ENCODE measurements around the gene POLR2A.

The POLR2A gene

DNA sequence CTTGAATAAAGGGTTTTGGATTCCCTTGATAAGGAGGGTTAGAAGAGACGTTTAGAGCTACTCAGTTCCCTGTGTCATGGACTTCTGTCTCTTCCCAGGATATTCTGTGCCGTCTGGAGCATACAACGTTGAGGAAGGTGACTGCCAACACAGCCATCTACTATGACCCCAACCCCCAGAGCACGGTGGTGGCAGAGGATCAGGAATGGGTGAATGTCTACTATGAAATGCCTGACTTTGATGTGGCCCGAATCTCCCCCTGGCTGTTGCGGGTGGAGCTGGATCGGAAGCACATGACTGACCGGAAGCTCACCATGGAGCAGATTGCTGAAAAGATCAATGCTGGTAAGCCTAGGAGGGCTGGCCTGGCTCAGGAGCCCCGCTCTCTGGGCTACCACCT, 24.7 kb downstream of the POLR2A start:
- no peak for DNase-seq

DNA sequence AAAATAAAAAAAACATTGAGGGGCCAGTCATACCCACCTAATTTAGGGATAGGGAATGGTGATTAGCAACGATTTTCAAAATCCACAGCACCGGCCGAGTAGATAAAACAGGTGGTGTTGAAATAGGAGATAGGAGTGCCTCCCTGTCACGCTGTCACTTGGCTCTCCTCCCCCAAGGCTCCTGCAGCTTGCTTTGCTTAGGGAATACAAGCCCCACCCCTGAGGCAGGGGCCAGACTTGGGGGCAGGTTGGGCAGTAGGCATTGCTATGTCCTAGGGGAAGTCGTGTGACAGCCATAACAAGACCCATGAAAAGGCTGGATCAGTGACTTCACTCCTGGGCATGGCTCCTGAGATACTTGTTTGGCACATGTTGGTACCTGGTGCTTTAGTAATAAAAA, 25.8 kb downstream of the POLR2A start:
- DNase-seq = no peak

DNA sequence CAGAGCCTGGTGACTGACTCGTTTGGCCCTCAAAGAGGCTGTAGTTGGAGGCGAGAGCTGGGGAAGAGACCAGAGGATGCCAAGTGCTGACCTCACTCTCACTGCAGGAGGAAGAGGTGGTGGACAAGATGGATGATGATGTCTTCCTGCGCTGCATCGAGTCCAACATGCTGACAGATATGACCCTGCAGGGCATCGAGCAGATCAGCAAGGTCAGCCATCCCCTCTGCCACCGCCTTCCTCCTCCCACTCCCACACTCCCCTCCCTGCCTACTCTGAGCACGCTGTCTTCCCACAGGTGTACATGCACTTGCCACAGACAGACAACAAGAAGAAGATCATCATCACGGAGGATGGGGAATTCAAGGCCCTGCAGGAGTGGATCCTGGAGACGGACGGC, 26.9 kb downstream of the POLR2A start:
- DNase-seq = no peak

DNA sequence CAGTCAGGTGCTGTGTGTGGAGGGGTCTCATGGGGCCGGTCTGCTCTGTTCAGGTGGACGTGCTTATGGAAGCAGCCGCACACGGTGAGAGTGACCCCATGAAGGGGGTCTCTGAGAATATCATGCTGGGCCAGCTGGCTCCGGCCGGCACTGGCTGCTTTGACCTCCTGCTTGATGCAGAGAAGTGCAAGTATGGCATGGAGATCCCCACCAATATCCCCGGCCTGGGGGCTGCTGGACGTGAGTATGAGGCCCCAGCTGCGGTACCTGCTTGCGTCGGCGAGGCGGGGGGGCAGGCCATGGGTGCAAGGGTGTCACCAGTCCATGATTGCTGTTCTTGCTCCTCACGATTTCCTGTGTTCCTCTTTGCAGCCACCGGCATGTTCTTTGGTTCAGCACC, 27.9 kb downstream of the POLR2A start:
- DNase-seq = no peak

DNA sequence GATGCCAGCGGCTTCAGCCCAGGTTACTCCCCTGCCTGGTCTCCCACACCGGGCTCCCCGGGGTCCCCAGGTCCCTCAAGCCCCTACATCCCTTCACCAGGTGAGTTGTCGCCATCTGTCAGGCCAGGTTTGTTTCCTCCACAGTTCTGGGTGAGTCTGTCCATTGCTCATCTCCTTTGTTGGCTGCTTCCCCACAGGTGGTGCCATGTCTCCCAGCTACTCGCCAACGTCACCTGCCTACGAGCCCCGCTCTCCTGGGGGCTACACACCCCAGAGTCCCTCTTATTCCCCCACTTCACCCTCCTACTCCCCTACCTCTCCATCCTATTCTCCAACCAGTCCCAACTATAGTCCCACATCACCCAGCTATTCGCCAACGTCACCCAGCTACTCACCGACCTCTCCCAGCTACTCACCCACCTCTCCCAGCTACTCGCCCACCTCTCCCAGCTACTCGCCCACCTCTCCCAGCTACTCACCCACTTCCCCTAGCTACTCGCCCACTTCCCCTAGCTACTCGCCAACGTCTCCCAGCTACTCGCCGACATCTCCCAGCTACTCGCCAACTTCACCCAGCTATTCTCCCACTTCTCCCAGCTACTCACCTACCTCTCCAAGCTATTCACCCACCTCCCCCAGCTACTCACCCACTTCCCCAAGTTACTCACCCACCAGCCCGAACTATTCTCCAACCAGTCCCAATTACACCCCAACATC, 28.8 kb downstream of the POLR2A start:
- no peak for DNase-seq

DNA sequence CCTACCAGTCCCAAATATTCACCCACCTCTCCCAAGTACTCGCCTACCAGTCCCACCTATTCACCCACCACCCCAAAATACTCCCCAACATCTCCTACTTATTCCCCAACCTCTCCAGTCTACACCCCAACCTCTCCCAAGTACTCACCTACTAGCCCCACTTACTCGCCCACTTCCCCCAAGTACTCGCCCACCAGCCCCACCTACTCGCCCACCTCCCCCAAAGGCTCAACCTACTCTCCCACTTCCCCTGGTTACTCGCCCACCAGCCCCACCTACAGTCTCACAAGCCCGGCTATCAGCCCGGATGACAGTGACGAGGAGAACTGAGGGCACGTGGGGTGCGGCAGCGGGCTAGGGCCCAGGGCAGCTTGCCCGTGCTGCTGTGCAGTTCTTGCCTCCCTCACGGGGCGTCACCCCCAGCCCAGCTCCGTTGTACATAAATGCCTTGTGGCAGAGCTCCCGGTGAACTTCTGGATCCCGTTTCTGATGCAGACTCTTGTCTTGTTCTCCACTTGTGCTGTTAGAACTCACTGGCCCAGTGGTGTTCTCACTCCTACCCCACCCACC, 29.8 kb downstream of the POLR2A start:
- no peak for DNase-seq

DNA sequence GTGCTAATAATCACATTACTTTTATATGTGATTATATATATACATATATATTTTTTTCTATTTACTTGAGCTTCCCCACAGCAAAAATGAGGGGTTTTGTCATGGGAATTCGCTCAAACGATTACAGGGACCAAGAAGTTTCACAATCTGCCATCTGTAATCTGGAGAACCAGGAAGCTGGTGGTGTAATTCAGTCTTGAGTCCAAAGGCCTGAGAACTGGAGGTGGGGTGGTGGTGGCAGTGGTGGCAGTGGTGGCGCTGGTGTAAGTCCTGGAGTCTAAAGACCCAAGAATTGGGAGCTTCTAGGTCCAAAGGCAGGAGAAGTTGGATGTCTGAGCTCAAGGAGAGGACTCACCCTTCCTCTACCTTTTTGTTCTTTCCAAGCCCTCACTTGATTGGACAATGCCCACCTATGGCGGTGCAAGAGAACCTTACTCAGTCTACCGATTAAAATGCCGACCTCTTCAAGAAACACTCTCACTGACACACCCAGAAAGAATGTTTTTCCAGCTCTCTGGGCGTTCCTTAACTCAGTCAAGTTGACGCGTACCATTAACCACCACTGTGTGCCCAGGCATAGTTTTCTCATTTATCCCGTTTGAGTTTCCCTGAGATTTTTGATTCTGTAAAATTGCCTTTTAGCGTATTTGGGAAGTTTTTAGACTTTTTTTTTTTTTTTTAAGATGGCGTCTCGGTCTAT, 31.9 kb downstream of the POLR2A start:
- no peak for DNase-seq

DNA sequence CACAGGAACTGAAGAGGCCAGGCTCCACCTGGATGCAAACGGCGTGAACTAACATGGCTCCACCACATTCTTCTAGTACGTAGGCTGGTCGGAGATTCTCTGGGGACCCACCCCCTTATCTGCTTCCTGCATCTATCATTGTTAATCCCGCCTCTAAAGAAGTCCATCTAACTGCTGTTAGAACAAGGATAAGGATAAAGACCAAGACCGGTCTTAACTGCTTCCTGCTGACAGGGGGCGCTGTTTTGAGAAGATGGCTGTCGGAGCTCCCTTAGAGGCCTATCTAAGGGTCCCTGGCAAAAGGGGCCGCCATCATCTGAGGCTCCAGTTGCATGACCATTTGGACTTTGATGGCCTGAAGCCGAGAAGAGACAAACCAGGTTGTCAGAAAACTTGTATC, 38.9 kb downstream of the POLR2A start:
- no peak for DNase-seq

DNA sequence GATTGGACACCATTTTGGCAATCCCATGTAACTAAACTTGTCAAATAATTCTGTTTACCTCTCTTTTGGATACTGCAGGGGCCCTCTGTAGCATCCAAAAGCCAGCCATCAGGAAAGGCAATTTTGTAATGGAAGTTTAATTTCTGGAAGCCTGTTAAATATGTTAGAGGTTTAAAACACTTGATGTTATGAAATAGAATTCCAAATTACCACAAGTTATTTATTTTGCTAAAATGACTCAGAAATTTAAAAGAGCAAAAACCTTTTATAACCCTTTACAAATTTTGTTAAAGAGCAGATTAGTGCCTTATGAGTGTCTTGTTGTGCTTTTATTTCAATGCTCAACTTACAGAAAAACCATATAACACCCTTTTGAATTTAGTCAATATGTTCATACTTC, 44.7 kb downstream of the POLR2A start:
- DNase-seq = no peak

DNA sequence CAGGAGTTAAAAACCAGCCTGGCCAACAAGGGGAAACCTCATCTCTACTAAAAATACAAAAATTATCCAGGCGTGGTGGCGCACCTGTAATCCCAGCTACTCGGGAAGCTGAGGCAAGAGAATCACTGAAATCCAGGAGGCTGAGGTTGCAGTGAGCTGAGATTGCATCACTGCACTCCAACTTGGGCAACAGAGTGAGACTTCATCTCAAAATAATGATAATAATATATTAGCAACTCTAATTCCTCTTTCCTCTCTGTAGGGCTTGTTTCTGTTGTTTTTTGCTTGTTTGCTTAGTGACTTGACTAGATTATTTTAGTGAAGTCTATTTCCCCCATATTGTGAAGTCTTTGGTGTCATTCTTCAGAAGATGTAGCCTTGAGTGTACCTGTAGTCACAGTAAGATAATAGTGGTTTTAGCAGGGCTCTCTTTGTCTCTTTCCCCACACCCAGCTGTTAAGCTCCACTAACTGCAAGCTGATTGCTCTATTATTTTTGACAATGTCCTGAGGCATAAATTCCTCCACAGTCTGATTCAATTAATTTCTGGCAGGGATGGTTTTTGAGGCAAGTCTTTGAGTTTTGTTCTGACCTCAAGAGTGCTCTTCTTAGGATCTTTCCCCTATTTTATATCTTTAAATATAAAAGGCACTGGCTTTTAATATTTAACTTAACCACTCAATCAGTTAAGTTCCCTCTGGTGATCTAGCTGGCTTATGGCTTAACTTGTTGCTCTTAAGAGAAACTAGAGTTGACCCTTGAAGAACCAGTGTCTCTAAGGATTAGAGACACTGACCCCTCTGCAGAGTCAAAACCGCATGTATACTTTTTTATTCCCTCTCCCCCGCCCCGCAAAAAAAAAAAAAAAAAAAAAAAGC, 46.1 kb downstream of the POLR2A start:
- no peak for DNase-seq

DNA sequence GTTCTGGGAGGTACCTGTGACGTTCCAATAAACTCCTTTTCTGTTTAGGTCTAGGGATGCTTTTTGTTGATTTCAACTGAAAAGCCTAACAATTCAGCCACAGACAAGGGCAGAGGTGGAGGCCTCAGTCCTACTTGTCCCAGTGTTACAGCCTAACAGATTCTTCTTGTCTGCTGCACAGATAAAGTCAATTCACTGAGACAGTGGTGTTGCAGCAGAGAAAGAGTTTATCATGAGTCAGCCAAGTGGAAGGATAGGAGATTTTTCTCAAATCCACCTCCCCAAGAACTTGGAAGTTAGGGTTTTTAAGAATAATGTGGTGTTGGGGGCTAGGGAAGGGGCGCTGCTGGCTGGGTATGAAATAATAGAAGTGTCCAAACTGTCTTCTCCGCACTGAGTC, 53.9 kb downstream of the POLR2A start:
- no peak for DNase-seq

DNA sequence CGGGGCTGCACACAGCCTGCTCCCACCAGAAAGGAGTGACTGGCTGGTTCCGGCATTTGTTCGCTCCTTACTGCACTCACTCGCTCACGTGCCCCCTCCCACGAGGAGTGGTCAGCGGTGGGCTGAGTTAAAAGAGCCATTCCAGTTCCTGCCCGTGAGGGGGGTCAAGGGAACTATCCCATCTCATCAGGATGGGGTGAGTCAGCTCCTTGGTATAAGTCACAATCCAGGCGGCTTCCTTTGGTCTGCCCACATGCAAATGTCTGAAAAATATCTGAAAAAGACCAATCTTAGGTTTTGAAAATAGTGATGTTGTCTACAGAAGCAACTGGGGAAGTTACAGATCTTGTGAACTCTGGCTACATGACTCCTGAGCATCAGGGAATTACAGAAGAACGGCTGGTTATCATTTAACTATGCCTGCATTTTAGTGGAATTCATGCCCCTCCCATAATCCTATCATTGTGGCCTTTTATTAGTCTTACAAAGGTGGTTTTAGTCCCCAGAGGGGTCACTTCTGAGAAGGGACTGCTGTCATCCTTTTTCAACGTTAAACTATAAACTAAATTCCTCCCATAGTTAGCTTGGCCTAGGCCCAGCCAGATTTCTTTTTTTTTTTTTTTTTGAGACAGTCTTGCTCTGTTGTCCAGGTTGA, 54.9 kb downstream of the POLR2A start:
- DNase-seq = no peak

DNA sequence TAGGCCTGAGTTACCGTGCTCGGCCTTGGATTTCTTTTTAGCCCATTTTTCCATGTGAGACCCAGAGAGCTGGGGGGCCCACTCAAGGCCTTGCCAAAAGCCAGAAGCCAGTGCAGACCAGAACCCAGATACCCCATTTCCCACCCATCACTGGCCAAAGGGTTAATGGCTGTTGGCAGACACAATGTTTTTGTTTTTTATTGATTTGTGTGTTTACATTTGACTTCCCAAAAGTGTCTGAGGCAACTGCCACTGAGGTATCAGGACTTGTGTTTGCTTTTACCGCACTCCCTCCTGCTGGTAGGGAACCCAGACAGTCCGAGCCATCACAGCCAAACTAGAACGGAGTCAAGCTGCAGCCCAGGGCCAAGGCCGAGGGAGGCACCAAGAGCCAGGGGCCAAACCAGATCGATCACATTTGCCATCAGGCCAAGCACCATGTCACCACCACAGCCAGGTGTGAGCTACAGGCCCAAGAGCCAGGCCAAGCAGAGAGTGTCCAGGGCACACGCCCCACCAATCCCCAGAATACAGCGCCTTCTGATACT, 57.0 kb downstream of the POLR2A start:
- no peak for DNase-seq

DNA sequence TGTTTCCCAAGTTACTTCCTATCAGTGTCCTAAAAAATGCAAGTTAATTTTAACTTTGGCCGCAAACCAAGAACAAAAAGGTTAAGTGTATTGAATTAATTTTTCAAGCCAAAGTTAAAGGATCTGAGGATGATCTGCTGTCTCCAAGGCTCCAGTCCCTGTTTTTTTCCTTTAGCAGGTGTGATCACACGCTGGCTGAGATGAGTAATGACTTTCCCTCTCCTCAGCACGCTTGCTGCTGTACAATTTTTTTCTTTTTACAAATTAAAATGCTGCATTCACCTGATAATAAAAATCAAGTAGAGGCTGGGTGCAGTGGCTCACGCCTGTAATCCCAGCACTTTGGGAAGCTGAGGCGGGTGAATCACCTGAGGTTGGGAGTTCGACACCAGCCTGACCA, 60.7 kb downstream of the POLR2A start:
- DNase-seq = no peak

DNA sequence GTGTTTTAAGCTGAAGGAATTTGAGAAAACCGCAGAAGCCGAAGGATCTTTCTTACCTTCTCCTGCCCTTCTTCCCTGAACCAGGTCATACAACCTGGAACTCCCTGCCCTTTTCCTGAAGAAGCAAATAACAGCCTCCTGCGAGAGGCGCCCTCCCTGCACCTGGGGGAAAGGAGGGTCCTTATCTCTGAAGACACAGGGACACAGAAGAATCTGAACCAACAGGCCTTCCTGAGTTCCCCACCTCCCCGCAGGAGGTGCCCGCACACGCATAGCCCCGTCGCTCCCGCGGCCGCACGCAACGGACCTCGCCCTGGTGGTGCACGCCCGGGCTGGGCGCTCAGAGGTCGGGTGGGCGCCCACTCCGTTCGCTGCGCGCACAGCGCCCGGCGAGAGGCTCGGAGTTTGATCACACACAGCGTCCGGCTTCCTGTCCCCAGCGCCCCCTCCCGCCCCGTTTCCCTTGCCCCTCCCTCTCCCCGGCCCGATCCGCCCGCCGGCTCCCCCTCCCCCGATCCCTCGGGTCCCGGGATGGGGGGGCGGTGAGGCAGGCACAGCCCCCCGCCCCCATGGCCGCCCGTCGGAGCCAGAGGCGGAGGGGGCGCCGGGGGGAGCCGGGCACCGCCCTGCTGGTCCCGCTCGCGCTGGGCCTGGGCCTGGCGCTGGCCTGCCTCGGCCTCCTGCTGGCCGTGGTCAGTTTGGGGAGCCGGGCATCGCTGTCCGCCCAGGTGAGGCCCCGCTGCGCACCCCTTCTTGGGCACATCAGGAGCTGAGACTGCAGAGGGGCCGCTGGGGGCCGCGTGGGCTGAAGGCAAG, 64.6 kb downstream of the POLR2A start, which contains the start of gene TNFSF12:
TSS of gene TNFSF12 (plus strand) at position 474 of the 816 bp plus-strand sequence. CDS start at position 570, 96 bp downstream.
- DNase-seq = no peak
